Limb (tissue), 2 donors: Measurements from ENCODE around the gene FILIP1L.

Source experiments
- DNase-seq, 2 donors: peaks; one replicate each; pipeline ENCODE4 v3.0.0-alpha.2; 2016; ENCODE audit errors: extremely low spot score in 2 of 2

The FILIP1L gene

DNA sequence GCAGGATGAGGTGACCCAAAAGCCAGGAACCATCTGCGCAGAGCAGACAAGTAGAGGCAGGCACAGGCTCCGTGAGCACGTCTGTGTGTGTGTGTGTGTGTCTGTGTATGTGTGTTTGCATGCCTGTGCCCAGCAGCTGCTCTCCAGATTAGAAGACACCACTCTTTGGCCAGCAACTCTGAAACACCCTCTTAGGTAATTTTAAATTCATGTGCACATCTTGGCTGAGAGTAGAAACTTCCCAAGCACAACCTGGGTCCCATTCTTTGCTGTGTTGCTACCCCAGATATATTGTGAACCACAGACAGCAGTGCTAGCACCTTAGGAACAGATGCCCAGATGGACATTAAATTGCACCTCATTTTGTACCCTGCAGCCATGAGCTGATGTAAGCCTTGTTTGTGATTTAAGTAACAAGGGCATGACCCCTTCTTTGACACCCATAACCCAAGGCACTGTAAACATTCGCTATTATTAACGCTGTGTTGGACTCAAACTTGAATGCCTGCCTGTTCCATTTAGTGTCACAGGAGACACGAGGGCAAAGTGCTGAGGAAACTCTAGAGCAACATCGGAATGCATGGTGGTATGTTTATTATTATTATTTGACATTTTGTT lies at the start of gene FILIP1L:
FILIP1L (minus strand) TSS at position 89 of the 618 bp plus-strand sequence.
- no peak for DNase-seq

DNA sequence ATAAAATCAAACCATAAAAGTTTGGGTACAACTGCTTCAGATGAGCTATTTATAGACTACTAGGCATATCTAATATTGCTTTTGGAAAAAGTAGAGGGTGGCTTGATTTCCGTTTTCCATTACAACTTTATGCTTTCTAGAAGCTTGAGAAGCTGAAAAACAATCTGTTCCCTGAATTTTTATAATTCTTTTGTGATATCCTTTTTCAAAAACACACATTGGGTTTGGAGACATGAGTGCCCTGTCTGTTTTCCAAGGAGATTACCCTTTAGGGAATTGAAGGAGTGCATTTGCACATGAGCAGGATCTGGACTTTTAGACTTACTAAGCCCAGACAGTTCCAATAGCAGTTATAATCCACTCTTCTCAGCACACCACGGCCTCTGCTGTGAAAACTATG lies 49.5 kb upstream of the FILIP1L start:
- DNase-seq = peak in 1 of 2 donors; percentile 53

- DNase-seq = no peak
Measured at GRCh38 chr3:100160521-100160920, 46.2 kb upstream of the FILIP1L start.

DNA sequence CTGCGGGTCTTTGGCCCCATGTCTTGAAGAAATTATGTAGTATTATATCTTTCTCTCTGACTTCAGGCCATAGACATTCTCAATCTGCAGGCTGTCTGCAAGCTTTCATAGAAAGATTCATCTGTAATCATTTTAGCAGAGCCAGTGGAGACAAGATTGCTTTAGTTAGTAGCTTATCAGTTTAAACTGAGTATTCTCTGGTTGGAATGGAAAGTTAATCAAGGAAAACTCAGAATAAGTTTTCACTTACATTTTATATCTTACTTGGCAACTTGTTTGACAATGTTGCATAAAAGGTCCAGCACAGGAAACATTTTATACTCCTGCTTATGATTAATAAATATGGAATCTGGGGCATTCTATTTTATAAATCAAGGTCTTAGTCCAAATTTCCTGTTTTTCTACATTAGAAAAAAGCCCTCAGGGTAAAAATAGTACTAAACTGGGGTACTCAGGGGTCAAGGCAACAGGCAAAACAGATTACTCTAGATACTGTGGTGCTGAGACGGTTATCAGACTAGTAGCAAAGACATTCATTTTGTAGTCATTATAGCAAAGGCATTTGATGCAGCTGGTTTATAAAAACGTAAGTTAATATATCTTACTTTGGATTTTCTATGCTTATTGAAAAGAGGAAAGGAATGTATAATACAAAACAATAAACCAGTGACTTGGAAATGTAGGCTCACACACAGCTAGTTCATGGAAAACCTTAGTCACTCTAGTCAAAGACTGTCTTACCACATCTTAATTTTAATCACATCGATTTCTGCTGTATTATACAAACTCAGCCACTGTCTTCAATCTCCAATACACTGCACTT lies 45.2 kb upstream of the FILIP1L start:
- DNase-seq = peak in 1 of 2 donors; percentile 55

GRCh38 chr3:100158918-100159330 lies 44.6 kb upstream of the FILIP1L start:
- DNase-seq = peak in 1 of 2 donors; percentile 61

GRCh38 chr3:100157685-100158084 lies 43.4 kb upstream of the FILIP1L start:
- DNase-seq = no peak

GRCh38 chr3:100155590-100155989 lies 41.3 kb upstream of the FILIP1L start:
- DNase-seq = no peak

DNA sequence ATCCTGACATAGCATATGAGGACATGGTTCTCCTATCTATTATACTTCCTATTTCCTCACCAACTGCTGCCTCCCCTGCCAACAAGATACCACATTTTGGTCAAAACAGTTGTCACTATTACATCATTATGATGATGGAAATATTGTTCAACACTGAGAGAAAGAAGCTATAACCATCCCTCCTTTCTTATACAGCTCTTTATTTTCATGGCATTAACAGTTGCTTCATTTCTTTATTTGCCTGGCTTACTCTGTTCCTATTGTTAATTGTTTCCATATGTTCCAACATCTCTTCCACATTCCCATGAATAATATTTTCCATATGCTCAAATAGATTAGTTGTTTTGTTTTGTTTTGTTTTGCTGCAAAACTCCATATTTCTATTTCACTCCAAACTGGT lies 40.8 kb upstream of the FILIP1L start:
- no peak for DNase-seq

DNA sequence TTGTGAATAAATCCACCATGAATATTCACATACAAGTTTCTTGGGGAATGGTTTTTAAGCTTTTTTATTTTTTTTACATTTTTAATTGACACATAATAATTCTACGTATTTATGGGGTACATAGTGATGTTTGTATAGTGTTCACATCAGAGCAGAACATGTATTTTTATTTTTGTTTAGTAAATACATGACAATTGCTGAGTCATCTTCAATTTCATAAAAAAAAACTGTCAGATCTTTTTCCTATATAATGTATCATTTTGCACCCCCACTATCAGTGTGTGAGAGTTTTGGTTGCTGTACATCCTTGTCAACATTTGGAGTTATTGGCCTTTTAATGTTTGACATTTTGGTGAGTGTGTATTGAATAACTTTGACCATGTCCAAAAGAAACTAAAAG lies 39.9 kb upstream of the FILIP1L start:
- no peak for DNase-seq

GRCh38 chr3:100151024-100151707 lies 36.9 kb upstream of the FILIP1L start:
- DNase-seq = no peak

- peak in 1 of 2 donors; percentile 70 for DNase-seq
Measured at GRCh38 chr3:100150473-100150872, 36.2 kb upstream of the FILIP1L start.

- no peak for DNase-seq
Measured at GRCh38 chr3:100149713-100150415, 35.6 kb upstream of the FILIP1L start.

GRCh38 chr3:100149130-100149529 lies 34.8 kb upstream of the FILIP1L start:
- DNase-seq = no peak

DNA sequence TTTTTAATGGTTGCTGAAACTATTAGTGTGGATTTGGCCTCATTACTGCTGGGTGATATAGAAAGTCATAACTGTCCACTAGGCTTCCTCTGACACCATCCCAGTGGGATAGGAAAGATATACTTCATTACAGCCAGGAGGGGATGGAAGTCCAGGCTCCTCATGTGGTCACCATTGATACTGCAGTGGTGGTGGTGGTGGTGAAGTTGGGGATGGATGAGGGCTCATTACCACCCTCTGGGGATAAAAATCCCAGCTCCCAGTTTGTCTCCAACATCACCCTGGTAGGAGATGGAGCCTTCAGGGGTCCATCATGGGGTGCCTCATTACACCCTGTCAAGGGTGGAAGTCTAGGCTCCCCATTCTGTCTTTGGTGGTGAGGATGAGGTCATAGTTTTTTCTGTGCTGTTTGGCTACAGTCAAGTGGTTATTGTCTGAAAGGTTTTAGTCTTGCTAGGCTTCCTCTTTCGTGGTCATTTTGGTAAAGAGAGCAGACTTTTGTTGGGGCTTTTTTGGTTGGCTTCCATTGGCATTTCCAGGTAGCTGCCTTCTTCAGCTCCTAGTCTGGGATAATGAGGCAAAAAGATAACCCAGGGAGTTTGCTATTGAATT lies 30.1 kb upstream of the FILIP1L start:
- no peak for DNase-seq

- DNase-seq = no peak
Measured at GRCh38 chr3:100141586-100141985, 27.3 kb upstream of the FILIP1L start.

DNA sequence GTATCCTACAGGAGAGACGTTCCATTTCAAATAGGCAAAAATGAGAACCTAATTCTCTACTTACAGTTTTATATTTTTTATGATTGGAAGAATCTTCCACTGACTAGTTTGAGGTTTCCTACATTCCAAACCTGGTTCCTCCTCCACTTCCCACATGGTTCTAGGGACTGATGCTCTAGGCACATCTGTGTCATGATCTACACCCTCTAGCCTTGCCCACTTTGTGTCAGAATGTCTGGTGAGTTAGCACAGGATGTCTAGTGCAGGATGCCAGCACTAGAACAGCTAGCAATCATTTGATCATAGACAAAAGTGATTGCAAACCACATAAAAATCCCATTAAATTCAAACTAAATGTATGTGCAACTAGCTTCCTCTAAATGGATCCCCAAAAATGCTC lies 26.7 kb upstream of the FILIP1L start:
- no peak for DNase-seq

DNA sequence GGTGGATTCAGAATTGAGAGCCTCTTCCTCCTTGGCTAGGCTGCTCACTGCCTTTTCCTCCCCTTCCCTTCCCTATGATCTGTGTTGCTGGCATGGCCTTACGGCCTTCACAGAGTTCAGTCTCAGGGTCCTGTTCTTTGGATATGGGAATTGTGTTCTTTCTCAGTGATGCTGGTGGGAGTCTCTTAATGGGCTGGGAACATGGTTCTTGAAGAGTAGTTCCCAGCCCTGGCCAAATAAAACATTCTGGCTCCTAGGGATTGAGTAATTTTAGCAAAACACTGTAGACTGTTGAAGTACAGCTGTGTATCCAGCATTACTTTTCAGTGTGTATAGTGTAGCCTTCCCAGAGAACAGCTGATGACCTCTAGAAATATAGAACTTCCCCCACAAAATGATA lies 22.6 kb upstream of the FILIP1L start:
- DNase-seq = no peak

DNA sequence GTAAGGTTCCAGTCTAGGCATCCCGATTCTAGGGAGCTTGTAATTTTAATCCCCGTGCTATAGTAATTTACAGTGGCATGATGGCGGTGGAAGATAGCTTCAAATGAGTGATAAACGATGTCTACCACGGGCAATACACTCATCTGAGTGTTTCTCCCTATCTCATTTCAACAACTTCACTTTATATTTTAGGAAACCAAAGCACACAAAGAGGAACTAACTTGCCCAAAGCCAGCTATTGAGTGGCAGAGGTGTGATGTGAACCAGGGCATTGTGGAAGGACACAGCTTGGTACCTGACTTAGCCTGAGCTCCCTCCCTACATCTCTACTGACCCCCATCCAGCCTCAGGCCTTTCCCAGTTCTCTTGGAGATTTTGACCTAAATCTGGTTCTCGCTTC lies 16.9 kb upstream of the FILIP1L start:
- no peak for DNase-seq

DNA sequence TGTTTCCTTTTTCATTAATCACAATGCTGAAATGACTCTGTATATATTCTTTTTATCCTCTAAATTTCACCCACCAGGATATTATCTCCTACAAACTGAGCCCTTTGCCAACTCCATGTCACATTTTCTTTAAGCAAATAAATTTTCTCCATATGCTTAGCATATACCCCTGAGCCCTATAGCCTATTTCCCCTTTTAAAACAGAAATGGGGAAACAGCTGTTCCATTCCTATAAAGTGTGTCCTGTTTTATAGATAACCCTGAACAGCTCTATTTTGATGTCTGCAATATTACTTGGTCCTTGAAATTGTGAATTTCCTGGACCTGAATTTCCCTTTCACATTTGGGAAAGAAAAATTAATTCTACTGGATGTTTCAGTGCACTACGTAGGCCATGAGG lies 15.6 kb upstream of the FILIP1L start:
- DNase-seq = no peak

DNA sequence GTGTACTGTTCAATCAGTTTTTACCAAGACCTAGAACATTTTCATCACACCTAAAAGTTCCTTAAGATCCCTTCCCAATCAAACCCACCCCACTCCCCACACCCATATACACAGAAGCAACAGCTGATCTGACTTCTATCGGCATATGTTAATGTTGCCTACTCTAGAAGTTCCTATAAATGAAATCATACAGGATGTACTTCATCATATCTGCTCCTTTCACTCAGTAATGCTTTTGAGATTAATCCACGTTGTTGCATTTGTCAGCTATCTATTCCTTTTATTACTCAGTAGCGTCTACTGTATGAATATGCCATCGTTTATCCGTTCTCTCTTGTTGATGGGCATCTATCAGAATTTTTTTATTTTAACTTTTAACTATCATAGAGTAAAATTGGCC lies 14.3 kb upstream of the FILIP1L start:
- no peak for DNase-seq

- no peak for DNase-seq
Measured at GRCh38 chr3:100127792-100128191, 13.5 kb upstream of the FILIP1L start.
